ENCODE measurements around the gene COQ10B. TPM values are rescaled to one million over a fixed set of nuclear protein-coding genes. Genes with fewer than 3 reads are reported as not detected.

COQ10B gene
- total RNA-seq, 4 donors from 2014 or later: 23.4 to 38.0 (median 29.5) TPM

- no peak for TF ChIP-seq CTCF (IDR thresholded peaks at IDR 0.05; ENCODE audit: low read depth)
Observed at GRCh38 chr2:197498235-197498936, 45.0 kb downstream of the COQ10B start.

- TF ChIP-seq CTCF (IDR thresholded peaks at IDR 0.05; ENCODE audit: low read depth): no peak
Observed at GRCh38 chr2:197498937-197499593, 45.7 kb downstream of the COQ10B start.

GRCh38 chr2:197499594-197500502, 46.5 kb downstream of the COQ10B start, which contains the start of the genes HSPD1 and HSPE1:
HSPD1 (minus strand) TSS chr2:197499840; CDS start chr2:197498848, 992 bp downstream.
HSPE1 (plus strand) TSS chr2:197500379; CDS start chr2:197500437, 58 bp downstream.
- no peak for TF ChIP-seq CTCF (IDR thresholded peaks at IDR 0.05; ENCODE audit: low read depth)

- TF ChIP-seq CTCF (IDR thresholded peaks at IDR 0.05; ENCODE audit: low read depth): no peak
Observed at GRCh38 chr2:197500503-197501131, 47.3 kb downstream of the COQ10B start.

- TF ChIP-seq CTCF (IDR thresholded peaks at IDR 0.05; ENCODE audit: low read depth): no peak
Observed at GRCh38 chr2:197502201-197502600, 48.8 kb downstream of the COQ10B start.

- TF ChIP-seq CTCF (IDR thresholded peaks at IDR 0.05; ENCODE audit: low read depth): no peak
Observed at GRCh38 chr2:197502685-197503084, 49.3 kb downstream of the COQ10B start.
